Iris pigment epithelial cell (primary cell): ENCODE measurements around the gene SLC38A5.
"Not testable (repeated sequence)": the region's sequence is repeated elsewhere in the genome, so short reads cannot be mapped to it uniquely, and the experiment has no call there.

ENCODE experiments used
- DNase-seq: peaks from one replicate; pipeline ENCODE4 v3.0.0-alpha.2; 2011; ENCODE audit warnings: low read depth

SLC38A5 gene

DNA sequence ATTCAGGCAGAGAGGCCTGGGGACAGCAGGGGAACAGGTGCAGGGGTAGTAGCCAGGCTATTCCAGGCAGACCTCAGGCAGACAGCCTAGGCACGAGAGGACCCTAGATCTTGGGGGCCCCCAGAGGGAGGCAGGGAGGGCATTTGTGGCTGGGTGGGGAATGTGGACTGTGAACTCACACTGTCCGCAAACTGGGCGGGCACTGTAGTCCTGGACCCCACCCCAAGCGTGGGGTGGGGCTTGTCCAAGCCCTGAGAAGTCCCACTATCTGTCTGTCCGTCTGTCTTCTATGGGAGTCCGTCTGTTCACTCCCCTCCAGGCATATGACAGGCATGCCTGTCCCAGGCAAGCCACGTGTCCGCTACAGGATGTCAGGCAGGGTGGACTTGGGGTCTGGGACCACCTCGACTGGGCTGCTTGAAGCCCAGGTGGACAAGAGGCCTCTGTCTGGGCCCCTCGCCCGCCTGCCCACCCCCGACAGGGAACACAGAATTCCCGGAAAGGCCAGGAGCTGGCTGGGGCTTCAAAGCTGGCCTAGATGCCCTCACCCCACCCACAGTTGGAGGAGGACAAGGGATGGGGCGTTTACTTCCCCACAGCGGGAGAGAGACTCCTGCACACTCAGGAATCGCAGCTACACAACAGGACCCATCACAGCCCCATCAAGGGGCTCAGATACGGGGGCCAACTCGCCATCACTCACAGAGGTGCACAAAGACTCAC, at the start of gene SLC38A5:
Gene SLC38A5, minus strand, starts transcription at position 151 of the 723 bp plus-strand sequence. CDS start 2,336 bp downstream, outside the sequence.
- DNase-seq: no peak

DNA sequence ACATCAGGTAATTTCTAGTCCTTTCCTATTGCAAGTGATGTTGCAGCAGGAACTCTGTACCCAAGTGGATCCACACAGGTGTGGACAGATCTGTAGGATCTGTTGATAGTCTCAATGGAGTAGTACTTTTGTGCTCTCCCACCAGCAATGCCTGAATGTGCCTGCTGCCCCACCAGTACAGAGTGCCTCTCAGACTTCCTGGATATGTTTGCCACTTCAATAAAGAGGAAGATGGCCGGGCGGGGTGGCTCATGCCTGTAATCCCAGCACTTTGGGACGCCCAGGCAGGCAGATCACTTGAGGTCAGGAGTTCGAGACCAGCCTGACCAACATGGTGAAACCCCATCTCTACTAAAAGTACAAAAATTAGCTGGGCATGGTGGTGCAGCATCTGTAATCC, 49.4 kb upstream of the SLC38A5 start:
- DNase-seq: not testable (repeated sequence)

- DNase-seq: no peak
Observed at GRCh38 chrX:48516987-48517386, 46.9 kb upstream of the SLC38A5 start.

DNA sequence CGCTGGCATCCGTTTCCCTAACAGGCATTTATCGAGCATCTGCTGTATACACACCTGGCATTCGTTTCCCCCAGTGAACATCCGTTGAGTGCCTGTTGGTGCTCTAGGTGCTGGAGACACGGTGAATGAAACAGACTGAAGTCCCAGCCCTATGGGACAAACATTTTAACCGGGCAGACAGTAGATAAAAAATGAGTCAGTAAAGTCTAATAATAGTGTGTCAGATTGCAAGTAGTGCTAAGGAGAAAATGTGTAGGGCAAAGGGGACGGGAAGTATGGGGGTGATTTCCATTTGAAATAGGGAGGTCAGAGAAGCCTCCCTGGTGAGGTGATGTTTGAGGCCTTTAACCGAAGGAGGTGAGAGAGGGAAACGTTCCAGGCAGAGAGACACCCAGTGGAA, 46.2 kb upstream of the SLC38A5 start:
- DNase-seq: no peak

- DNase-seq: no peak
Observed at GRCh38 chrX:48515842-48516241, 45.8 kb upstream of the SLC38A5 start.

- no peak for DNase-seq
Observed at GRCh38 chrX:48514868-48515460, 44.9 kb upstream of the SLC38A5 start.

GRCh38 chrX:48514126-48514806, 44.2 kb upstream of the SLC38A5 start:
- DNase-seq: no peak

- DNase-seq: no peak
Observed at GRCh38 chrX:48513670-48514069, 43.6 kb upstream of the SLC38A5 start.

GRCh38 chrX:48512371-48512935, 42.4 kb upstream of the SLC38A5 start:
- DNase-seq: no peak

DNA sequence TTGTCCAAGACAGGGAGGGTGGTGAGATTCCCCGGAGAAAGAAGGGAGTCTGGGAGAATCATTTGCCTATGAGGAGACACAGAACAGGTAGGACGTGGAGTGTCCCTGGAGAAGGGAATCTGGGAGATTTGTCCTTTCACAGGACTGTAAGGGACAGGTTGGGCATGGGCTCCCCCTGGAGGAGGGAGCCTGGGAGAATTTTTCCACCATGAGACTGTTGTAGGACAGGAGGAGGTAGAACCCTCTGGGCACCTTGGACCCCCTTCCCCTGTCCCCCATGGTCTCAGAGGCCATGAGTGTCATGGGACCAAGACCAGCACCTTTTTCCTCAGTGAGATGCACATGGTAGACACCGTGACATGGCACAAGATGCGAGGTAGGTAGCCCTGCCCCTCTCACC, 41.5 kb upstream of the SLC38A5 start:
- no peak for DNase-seq

GRCh38 chrX:48509619-48510018, 39.6 kb upstream of the SLC38A5 start:
- DNase-seq: no peak

DNA sequence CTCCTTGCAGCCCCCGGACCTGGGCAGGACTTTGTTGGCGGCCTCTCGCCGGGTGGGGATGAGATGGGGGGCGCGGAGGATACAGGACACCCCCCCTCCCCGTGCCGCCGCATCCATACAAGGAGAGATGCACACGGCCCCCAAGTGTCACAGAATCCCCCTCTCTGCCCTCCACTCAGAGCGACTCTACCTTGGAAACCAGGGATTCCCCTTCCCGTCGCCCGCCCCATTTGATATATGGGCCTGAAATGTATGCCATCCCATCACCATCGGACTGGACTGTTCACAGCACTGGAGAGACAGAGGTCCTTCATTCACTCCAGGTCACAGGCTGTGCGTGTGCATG, 39.2 kb upstream of the SLC38A5 start:
- no peak for DNase-seq

DNA sequence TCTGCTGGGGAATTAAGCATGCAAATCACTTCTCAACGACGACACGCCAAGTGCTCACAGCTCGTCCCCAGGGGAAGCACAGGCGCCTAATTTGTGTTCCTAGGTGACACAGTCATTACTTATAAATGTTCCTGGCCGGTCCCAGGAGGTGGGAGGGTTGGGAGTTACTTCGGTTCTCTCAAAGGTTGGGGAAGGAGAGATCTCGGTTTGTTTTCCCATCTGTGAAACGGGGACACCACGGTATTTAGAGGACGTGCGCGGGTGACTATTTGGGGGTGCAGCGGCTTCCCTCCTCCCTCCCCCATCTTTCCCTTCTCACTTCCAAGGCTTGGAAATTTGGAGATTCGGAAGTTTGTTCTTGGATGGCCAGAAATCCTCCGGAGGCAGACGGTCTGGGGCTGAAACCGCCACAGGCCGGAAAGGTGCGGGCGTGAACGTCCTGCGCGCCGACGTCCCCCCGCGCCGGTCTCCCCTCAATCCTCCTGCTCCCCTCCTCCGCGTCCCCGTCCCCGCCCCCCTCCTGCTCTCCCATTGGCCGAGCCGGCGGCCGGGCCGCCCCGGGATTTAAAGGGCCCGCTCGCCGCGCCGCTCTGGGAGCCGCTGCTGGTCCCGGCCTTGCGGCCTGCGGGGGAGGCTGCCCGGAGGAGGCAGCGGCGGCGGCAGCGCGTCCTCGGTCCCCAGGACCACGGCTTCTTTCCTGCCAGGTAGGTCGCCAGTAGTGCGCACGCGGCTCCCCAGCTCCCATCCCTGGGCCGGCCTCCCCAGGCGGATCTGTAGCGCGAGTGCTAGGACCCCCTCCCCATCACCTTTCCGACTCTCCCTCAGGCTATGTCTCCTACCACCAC, 38.6 kb upstream of the SLC38A5 start, which contains the start of gene PORCN:
Gene PORCN, plus strand, starts transcription at position 593 of the 845 bp plus-strand sequence. CDS start 829 bp downstream, outside the sequence.
- peak; percentile 56 for DNase-seq

DNA sequence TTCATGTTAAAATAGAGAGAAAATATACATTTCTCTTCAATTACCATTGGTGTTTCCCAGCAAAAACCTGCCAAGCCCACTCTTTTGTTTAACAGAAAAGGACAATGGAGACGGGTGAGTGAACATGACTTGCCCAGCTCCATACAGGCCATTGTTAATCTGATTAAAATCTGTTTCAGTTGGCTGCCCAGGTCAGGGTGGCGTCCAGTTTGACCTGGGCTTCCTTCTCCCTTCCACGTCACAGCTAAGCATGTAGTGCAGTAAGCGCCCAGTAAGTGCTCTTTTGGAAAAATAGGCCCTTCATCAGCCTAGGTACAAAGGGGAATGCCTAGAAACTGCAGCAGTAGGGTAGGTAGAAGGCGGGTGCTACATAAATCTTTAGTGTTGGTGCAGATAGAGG, 37.2 kb upstream of the SLC38A5 start:
- no peak for DNase-seq

DNA sequence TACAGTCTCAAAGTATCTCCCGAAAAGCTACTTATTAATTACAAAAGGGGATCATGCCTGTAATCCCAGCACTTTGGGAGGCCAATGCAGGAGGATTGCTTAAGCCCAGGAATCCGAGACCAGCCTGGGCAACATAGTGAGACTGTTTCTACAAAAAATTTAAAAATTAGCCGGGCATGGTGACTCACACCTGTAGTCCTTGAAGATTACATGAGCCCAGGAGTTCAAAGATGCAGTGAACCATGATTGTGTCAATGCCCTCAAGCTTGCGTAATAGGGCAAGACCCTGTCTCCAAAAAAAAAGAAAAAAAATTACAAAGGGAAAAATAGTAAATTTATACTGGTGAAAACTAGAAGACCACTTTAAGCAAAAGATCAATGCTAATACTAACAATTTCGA, 35.4 kb upstream of the SLC38A5 start:
- no peak for DNase-seq

DNA sequence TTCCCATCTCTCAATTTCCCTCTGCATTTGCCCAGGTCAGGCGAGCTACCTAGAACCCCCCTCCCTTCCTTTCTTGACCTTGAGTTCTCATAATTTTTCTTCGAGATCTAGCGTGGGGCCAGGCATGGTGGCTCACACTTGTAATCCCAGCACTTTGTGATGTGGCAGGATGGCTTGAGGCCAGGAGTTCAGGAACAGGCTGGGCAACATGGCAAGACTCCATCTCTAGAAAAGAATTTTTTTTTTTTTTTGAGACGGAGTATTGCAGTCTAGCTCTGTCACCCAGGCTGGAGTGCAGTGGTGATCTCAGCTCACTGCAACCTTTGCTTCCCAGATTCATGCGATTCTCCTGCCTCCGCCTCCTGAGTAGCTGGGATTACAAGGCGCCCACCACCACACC, 34.2 kb upstream of the SLC38A5 start:
- DNase-seq: no peak

- peak; percentile 59 for DNase-seq
Observed at GRCh38 chrX:48498374-48498809, 28.3 kb upstream of the SLC38A5 start.

DNA sequence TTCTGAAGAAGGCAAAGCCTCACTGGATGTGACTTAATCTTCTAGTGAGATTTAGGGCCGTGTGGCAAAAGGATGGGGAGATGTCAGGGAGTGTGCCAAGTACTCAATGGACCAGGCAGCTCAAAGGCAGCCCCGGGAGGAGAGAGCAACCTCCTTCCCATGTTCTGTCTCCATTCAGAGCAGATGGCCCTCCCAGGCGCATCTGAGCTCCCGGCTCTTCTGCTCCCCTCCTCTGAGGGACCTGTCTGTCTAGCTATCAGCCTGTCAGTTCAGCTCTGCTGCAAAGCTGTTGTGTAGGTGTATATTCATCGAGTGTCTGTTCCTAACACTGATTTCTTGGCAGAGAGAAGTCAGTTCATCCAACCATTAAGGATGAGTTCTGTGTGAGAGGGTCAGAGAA, 27.8 kb upstream of the SLC38A5 start:
- DNase-seq: no peak

- DNase-seq: no peak
Observed at GRCh38 chrX:48496660-48497059, 26.6 kb upstream of the SLC38A5 start.

DNA sequence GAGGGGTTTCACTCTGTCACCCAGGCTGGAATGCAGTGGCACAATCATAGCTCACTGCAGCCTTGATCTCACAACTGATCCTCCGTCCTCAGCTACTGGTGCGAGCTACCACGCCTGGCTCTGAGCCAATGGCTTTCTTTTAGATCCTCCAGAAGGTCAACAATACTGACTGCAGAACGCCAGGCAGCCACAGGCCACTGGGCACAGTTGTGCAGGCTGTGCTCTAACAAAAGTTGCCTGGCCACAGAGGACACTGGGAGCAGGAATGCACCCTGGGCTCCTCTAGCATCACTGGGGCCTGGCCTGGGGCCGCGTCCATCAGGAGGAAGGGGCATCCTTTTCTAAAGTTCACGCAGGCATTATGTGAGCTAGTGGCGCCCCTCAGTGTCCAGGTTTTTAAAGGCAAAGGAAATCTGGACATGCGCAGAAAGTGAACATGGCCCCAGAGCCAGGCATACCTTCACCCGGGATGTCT, 23.9 kb upstream of the SLC38A5 start:
- DNase-seq: peak; percentile 47

GRCh38 chrX:48492293-48492910, 22.3 kb upstream of the SLC38A5 start:
- peak; percentile 44 for DNase-seq
